OCI-LY3 (cell line): ENCODE measurements around the gene PRPF39.

Experiments
- H2AFZ ChIP-seq: fragments of 200-600, 300-600 bp; shearing (Covaris generic); 2 replicates; pipeline ENCODE4 v1.6.0; 2014; ENCODE audit warnings: antibody characterized with exemption, low read depth, low read length
- H3K27ac ChIP-seq: fragments of 200-600, 300-600 bp; sonication (generic); 2 replicates; pipeline ENCODE4 v1.5.1; 2014; ENCODE audit warnings: mild to moderate bottlenecking, low read length, moderate library complexity, mixed read lengths
- H3K27me3 ChIP-seq: fragments of 200-600, 300-600 bp; sonication (generic); 2 replicates; pipeline ENCODE4 v1.6.1; 2014; ENCODE audit warnings: low read depth, low read length, mixed read lengths
- H3K36me3 ChIP-seq: fragments of 200-600, 300-600 bp; sonication (generic); replicated peaks from 2 replicates; pipeline ENCODE3; 2014; ENCODE audit warnings: low read depth, low read length, mixed read lengths
- H3K4me1 ChIP-seq: fragments of 300-600, 200-600 bp; sonication (generic); 2 replicates; pipeline ENCODE4 v1.6.1; 2014; ENCODE audit warnings: low read length, mixed read lengths
- H3K4me2 ChIP-seq: fragments of 200-600, 300-600 bp; sonication (generic); 2 replicates; pipeline ENCODE4 v1.6.1; 2014; ENCODE audit warnings: low read length, mixed read lengths
- H3K4me3 ChIP-seq: fragments of 300-600, 200-600 bp; sonication (generic); 2 replicates; pipeline ENCODE4 v1.5.1; 2014; ENCODE audit warnings: antibody characterized with exemption, mild to moderate bottlenecking, low read length, moderate library complexity
- H3K79me2 ChIP-seq: fragments of 300-600, 200-600 bp; shearing (Covaris generic); 2 replicates; pipeline ENCODE4 v1.6.1; 2014; ENCODE audit warnings: mild to moderate bottlenecking, low read length, mixed read lengths
- H3K9ac ChIP-seq: fragments of 300-600, 200-600 bp; shearing (Covaris generic); 2 replicates; pipeline ENCODE4 v1.6.0; 2014; ENCODE audit warnings: mild to moderate bottlenecking, low read length, moderate library complexity
- H3K9me3 ChIP-seq: fragments of 200-600, 300-600 bp; shearing (Covaris generic); 2 replicates; pipeline ENCODE4 v1.6.1; 2014; ENCODE audit warnings: low read length, mixed read lengths; ENCODE audit not compliant: insufficient read depth
- H4K20me1 ChIP-seq: fragments of 200-600, 300-600 bp; sonication (generic); 2 replicates; pipeline ENCODE4 v1.6.1; 2016; ENCODE audit warnings: low read length, mixed read lengths; ENCODE audit not compliant: insufficient read depth
- EZH2phosphoT487 ChIP-seq: fragments of 200-600 bp; shearing (Covaris generic); IDR thresholded peaks from 2 replicates; pipeline ENCODE4 v1.6.1; 2018; ENCODE audit warnings: antibody characterized with exemption, mixed run types, low read depth
- TF ChIP-seq, protein P1 (sequence below): fragments of 200-600, 300-600 bp; sonication (generic); IDR thresholded peaks from 2 replicates; pipeline ENCODE4 v1.5.1; 2014; ENCODE audit warnings: antibody characterized with exemption, low read length, low read depth

PRPF39 gene

GRCh38 chr14:45039390-45039789, 44.5 kb upstream of the PRPF39 start:
- no peak overlapping the region for H3K27ac ChIP-seq
- H3K9ac ChIP-seq: no peak overlapping the region
- H3K4me3 ChIP-seq: no peak overlapping the region
- no peak overlapping the region for H2AFZ ChIP-seq
- H3K27me3 ChIP-seq: no peaks in the 10 kb centered on the region
- H3K4me1 ChIP-seq: peaks cover 7% of the 10 kb centered on the region
- no peak overlapping the region for H3K4me2 ChIP-seq
- no peaks in the 10 kb centered on the region for H3K79me2 ChIP-seq
- 0 out of 2 replicates have a peak, but pooled peaks cover 2% of the 10 kb centered on the region for H3K9me3 ChIP-seq
- H4K20me1 ChIP-seq: no peaks in the 10 kb centered on the region
- H3K36me3 ChIP-seq: peaks cover 37% of the 10 kb centered on the region
- TF ChIP-seq EZH2phosphoT487: no peak
- TF ChIP-seq, protein P1, sequence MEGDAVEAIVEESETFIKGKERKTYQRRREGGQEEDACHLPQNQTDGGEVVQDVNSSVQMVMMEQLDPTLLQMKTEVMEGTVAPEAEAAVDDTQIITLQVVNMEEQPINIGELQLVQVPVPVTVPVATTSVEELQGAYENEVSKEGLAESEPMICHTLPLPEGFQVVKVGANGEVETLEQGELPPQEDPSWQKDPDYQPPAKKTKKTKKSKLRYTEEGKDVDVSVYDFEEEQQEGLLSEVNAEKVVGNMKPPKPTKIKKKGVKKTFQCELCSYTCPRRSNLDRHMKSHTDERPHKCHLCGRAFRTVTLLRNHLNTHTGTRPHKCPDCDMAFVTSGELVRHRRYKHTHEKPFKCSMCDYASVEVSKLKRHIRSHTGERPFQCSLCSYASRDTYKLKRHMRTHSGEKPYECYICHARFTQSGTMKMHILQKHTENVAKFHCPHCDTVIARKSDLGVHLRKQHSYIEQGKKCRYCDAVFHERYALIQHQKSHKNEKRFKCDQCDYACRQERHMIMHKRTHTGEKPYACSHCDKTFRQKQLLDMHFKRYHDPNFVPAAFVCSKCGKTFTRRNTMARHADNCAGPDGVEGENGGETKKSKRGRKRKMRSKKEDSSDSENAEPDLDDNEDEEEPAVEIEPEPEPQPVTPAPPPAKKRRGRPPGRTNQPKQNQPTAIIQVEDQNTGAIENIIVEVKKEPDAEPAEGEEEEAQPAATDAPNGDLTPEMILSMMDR: no peak

- Histone ChIP-seq H3K9me3 (0 out of 2 replicates have a peak, but pooled peaks cover 2% of the 10 kb centered on the region), H4K20me1 (no peaks in the 10 kb centered on the region), H3K4me3 (no peak overlapping the region), H3K4me1 (no peaks in the 10 kb centered on the region), H3K79me2 (no peaks in the 10 kb centered on the region), H2AFZ (no peak overlapping the region), H3K4me2 (no peak overlapping the region), H3K27ac (no peak overlapping the region), H3K36me3 (peaks cover 34% of the 10 kb centered on the region), H3K27me3 (no peaks in the 10 kb centered on the region), H3K9ac (no peak overlapping the region)
- no peak for TF ChIP-seq EZH2phosphoT487
- TF ChIP-seq, protein P1: no peak
Observed at GRCh38 chr14:45041641-45042040, 42.3 kb upstream of the PRPF39 start.

DNA sequence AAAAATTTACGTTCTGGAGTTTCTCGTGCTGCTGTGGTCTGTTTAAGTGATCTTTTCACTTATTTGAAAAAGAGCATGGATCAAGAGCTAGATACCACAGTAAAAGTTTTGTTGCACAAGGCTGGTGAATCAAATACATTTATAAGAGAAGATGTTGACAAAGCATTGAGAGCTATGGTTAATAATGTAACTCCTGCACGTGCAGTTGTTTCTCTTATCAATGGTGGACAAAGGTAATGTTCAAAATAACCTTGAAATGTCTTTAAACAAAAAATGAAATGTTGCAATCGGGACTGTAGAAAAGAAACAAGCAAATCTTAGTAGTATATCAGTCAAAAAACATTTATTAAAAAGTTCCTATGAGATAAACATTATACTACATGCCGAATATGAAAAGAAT, 39.3 kb upstream of the PRPF39 start:
- Histone ChIP-seq H3K79me2 (no peaks in the 10 kb centered on the region), H3K27ac (no peak overlapping the region), H3K27me3 (no peaks in the 10 kb centered on the region), H3K9me3 (no peaks in the 10 kb centered on the region), H3K9ac (no peak overlapping the region), H3K4me3 (no peak overlapping the region), H2AFZ (no peak overlapping the region), H3K4me1 (no peaks in the 10 kb centered on the region), H3K4me2 (no peak overlapping the region), H4K20me1 (no peaks in the 10 kb centered on the region), H3K36me3 (peaks cover 14% of the 10 kb centered on the region)
- TF ChIP-seq, protein P1: no peak
- TF ChIP-seq EZH2phosphoT487: no peak

DNA sequence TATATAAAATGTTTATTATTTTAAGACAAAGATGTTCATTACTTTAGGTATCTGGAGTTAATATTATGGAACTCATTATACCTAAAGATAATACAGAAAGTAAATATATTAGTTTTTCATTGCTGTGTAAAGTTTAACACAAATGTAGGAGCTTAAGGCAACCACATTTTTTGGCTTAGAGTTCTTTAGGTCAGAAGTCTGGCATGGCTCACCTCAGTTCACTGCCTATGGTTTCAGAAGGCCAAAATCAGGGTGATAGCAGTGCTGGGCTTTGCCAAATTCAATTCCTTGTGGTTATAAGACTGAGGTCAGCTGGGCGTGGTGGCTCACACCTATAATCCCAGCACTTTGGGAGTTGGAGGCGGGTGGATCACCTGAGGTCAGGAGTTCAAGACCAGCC, 35.5 kb upstream of the PRPF39 start:
- Histone ChIP-seq H3K27me3 (no peaks in the 10 kb centered on the region), H3K79me2 (no peaks in the 10 kb centered on the region), H3K27ac (no peak overlapping the region), H3K4me3 (no peak overlapping the region), H3K9me3 (no peaks in the 10 kb centered on the region), H4K20me1 (no peaks in the 10 kb centered on the region), H3K36me3 (peaks cover 22% of the 10 kb centered on the region), H2AFZ (no peak overlapping the region), H3K4me2 (no peak overlapping the region), H3K9ac (no peak overlapping the region), H3K4me1 (no peaks in the 10 kb centered on the region)
- TF ChIP-seq, protein P1: no peak
- TF ChIP-seq EZH2phosphoT487: no peak
